GM10248 (cell line): ENCODE results near the gene FER.

ENCODE experiments used
- CTCF ChIA-PET: fragments of 300-600 bp; sonication (Branson Sonifier 250); formaldehyde crosslinking; extraction: SDS; loops from one replicate; lab custom pipeline; 2021; ENCODE audit warnings: antibody characterized with exemption; lab: Yijun Ruan, JAX
- POLR2A ChIA-PET: fragments of 350-650 bp; sonication (Branson Sonifier 250); formaldehyde crosslinking; extraction: SDS; loops from one replicate; lab custom pipeline; 2020; ENCODE audit warnings: antibody characterized with exemption; lab: Yijun Ruan, JAX
- DNase-seq: peaks from one replicate; pipeline ENCODE4 v3.0.0; 2012; ENCODE audit errors: extremely low spot score
- CTCF ChIP-seq: IDR thresholded peaks from 2 replicates; pipeline ENCODE4 v1.5.1; 2012; ENCODE audit warnings: mild to moderate bottlenecking, low read depth; ENCODE audit errors: extremely low read depth, missing control alignments, control extremely low read depth

The FER gene

DNA sequence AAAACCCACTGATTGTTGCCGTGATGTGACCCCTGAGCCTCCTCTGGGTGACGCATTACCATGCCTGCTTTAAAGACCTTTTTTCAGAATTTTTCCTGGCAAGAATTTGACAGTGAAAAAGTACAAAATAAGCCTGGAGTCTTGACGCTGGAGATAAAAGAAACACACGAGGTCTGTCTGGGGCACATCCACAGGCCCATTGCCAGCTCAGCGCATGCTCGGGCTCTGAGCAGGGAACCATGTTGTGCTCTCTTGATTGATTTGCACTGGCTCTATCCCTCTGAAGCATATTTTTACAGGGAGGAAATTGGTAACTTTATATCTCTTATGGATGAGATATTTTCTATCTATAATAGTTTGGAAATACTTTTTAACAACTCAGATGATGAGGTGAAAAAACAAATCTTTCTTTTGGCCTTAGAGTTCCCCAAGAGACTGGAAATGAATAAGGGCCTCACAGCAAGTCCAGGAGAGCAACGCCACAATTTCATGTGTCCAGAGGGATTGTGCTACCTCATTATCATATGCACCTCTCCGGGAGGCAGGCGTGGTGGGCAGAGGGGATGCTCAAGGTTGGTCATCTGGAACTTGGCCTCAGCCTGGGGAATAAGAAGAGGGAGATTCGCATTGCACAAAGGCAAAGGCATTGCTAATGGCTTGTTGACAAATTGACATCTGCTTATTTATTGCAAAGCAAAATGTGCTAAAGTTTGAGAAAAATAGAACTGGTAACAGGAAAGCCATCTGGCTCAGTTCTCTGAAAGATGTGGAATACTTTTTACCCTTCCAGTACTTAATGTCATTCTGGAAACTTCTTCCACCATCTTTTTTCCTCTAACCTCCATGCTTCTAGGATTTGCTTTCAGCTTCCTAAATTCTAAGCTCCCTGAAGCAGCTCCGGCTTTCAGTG lies 478.3 kb downstream of the FER start:
- CTCF ChIA-PET: no interaction called here
- TF ChIP-seq CTCF: no peak
- POLR2A ChIA-PET: no interaction called here
- no peak for DNase-seq

- TF ChIP-seq CTCF: no peak
- no peak for DNase-seq
- POLR2A ChIA-PET: no interaction called here
- CTCF ChIA-PET: interaction anchor here (1.2 to 2.1 kb wide), 3 partner anchors 10 to 23 kb away, joined by 3 to 8 read pairs (median 5); no protein-coding TSS in a partner anchor
Observed at GRCh38 chr5:109230369-109230768, 482.7 kb downstream of the FER start.

- no peak for TF ChIP-seq CTCF
- no peak for DNase-seq
- ChIA-PET CTCF (interaction anchor here (1.2 to 2.1 kb wide), 5 partner anchors 9 to 24 kb away, joined by 3 to 8 read pairs (median 4); no protein-coding TSS in a partner anchor), POLR2A (no interaction called here)
Observed at GRCh38 chr5:109231331-109231730, 483.6 kb downstream of the FER start.

GRCh38 chr5:109234381-109234780 lies 486.7 kb downstream of the FER start:
- ChIA-PET POLR2A (no interaction called here), CTCF (interaction anchor here (1.1 kb wide), 1 partner anchor 16 kb away, joined by 3 read pairs; no protein-coding TSS in a partner anchor)
- no peak for TF ChIP-seq CTCF
- no peak for DNase-seq

DNA sequence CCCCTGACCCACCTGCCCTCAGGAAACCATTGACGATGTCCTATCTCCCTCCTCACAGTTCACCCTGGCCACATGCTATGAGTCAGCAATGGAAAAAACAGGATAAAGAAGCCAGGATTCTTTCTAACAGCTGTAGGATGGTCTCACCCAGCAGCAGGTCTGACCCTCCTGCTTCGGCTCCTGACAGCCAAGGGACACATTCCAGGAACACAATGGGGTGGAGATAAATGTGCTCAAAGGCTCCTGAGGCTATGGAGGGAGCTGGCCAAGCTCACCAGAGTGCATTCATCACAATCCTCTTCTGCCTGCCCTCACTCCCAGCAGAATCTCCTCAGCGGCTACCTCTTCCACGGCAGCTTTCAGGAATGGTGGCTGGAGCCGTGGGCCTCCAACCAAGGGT lies 491.8 kb downstream of the FER start:
- CTCF ChIA-PET: interaction anchor here (1.0 to 1.8 kb wide), 4 partner anchors 8 to 61 kb away, joined by 3 to 8 read pairs (median 4); no protein-coding TSS in a partner anchor
- no peak for TF ChIP-seq CTCF
- DNase-seq: no peak
- POLR2A ChIA-PET: no interaction called here

- POLR2A ChIA-PET: no interaction called here
- TF ChIP-seq CTCF: no peak
- DNase-seq: no peak
- CTCF ChIA-PET: no interaction called here
Observed at GRCh38 chr5:109242518-109242917, 494.8 kb downstream of the FER start.
